H9 (cell line): ENCODE results near the gene TP53INP2. TPM values are rescaled to one million over a fixed set of nuclear protein-coding genes. Genes with fewer than 3 reads are reported as not detected.
"Not testable (repeated sequence)": the region's sequence is repeated elsewhere in the genome, so short reads cannot be mapped to it uniquely, and the experiment has no call there.

Source experiments
- DNase-seq: peaks from one replicate; pipeline ENCODE4 v3.0.0-alpha.2; 2017
- H2AFZ ChIP-seq: one replicate; pipeline ENCODE4 v1.6.1; 2013; ENCODE audit warnings: mild to moderate bottlenecking, low read length, control low read depth, moderate library complexity
- H2AK5ac ChIP-seq: 2 replicates; pipeline ENCODE4 v1.6.1; 2013; ENCODE audit warnings: low read length, control low read depth, mixed read lengths; ENCODE audit not compliant: insufficient read length
- H2BK120ac ChIP-seq: one replicate; pipeline ENCODE4 v1.6.1; 2013; ENCODE audit warnings: low read depth, mild to moderate bottlenecking, low read length, control low read depth, inconsistent platforms; ENCODE audit not compliant: poor library complexity, severe bottlenecking
- H2BK12ac ChIP-seq: 2 replicates; pipeline ENCODE4 v1.6.1; 2013; ENCODE audit warnings: low read length, control low read depth, mixed read lengths, low read depth; ENCODE audit not compliant: insufficient read length
- H2BK15ac ChIP-seq: 2 replicates; pipeline ENCODE4 v1.6.1; 2013; ENCODE audit warnings: low read depth, low read length, control low read depth
- H2BK20ac ChIP-seq: one replicate; pipeline ENCODE4 v1.6.1; 2013; ENCODE audit warnings: low read depth, mild to moderate bottlenecking, low read length, control low read depth, inconsistent platforms; ENCODE audit not compliant: poor library complexity, severe bottlenecking
- H2BK5ac ChIP-seq: 2 replicates; pipeline ENCODE4 v1.6.1; 2013; ENCODE audit warnings: low read length, control low read depth, mixed read lengths; ENCODE audit not compliant: insufficient read length
- H3K14ac ChIP-seq: 2 replicates; pipeline ENCODE4 v1.6.1; 2013; ENCODE audit warnings: low read length, control low read depth; ENCODE audit not compliant: insufficient read depth
- H3K18ac ChIP-seq: 2 replicates; pipeline ENCODE4 v1.6.1; 2013; ENCODE audit warnings: low read depth, mild to moderate bottlenecking, mixed read lengths, low read length, control low read depth; ENCODE audit not compliant: insufficient read length
- H3K23ac ChIP-seq: 2 replicates; pipeline ENCODE4 v1.6.1; 2013; ENCODE audit warnings: low read length, control low read depth, mixed read lengths, low read depth; ENCODE audit not compliant: insufficient read length
- H3K23me2 ChIP-seq: 2 replicates; pipeline ENCODE4 v1.6.1; 2013; ENCODE audit warnings: low read depth, mild to moderate bottlenecking, mixed read lengths, low read length, control low read depth; ENCODE audit not compliant: insufficient read length, poor library complexity, severe bottlenecking
- H3K27ac ChIP-seq: 2 replicates; pipeline ENCODE4 v1.5.1; 2013; ENCODE audit warnings: low read length, control low read depth, mixed read lengths, low read depth; ENCODE audit not compliant: insufficient read length
- H3K27me3 ChIP-seq: 2 replicates; pipeline ENCODE4 v1.6.1; 2013; ENCODE audit warnings: low read length, control low read depth, inconsistent platforms; ENCODE audit not compliant: insufficient read depth
- H3K4ac ChIP-seq: 2 replicates; pipeline ENCODE4 v1.6.1; 2013; ENCODE audit warnings: low read depth, mild to moderate bottlenecking, control low read depth, inconsistent platforms, low read length, moderate library complexity
- H3K4me1 ChIP-seq: 2 replicates; pipeline ENCODE4 v1.6.1; 2013; ENCODE audit warnings: low read length, control low read depth, inconsistent platforms; ENCODE audit not compliant: insufficient read depth
- H3K4me2 ChIP-seq: 2 replicates; pipeline ENCODE4 v1.6.1; 2013; ENCODE audit warnings: low read length, control low read depth, mixed read lengths; ENCODE audit not compliant: insufficient read length, insufficient read depth
- H3K56ac ChIP-seq: 2 replicates; pipeline ENCODE4 v1.6.1; 2013; ENCODE audit warnings: low read depth, mild to moderate bottlenecking, mixed read lengths, low read length, control low read depth; ENCODE audit not compliant: insufficient read length
- H3K79me1 ChIP-seq: 2 replicates; pipeline ENCODE4 v1.6.1; 2013; ENCODE audit warnings: low read depth, mild to moderate bottlenecking, moderate library complexity, low read length, control low read depth, inconsistent platforms; ENCODE audit not compliant: insufficient read depth, poor library complexity, severe bottlenecking
- H3K79me2 ChIP-seq: 2 replicates; pipeline ENCODE4 v1.6.1; 2013; ENCODE audit warnings: low read length, control low read depth, inconsistent platforms; ENCODE audit not compliant: insufficient read depth
- H3K9ac ChIP-seq: 2 replicates; pipeline ENCODE4 v1.6.1; 2013; ENCODE audit warnings: low read length, control low read depth, mixed read lengths; ENCODE audit not compliant: insufficient read length; ENCODE audit errors: extremely low read depth
- H3K9me3 ChIP-seq: one replicate; pipeline ENCODE4 v1.6.1; 2013; ENCODE audit warnings: low read depth, low read length, inconsistent platforms; ENCODE audit not compliant: control insufficient read depth
- H3T11ph ChIP-seq: one replicate; pipeline ENCODE4 v1.6.1; 2013; ENCODE audit warnings: mild to moderate bottlenecking, low read length, control low read depth, inconsistent platforms
- H4K20me1 ChIP-seq: one replicate; pipeline ENCODE4 v1.6.1; 2013; ENCODE audit not compliant: control insufficient read depth, insufficient read length, insufficient read depth
- H4K5ac ChIP-seq: 2 replicates; pipeline ENCODE4 v1.6.1; 2013; ENCODE audit warnings: low read depth, mild to moderate bottlenecking, mixed read lengths, low read length, control low read depth; ENCODE audit not compliant: insufficient read length
- H4K8ac ChIP-seq: replicated peaks from 2 replicates; pipeline ENCODE4 v1.6.1; 2013; ENCODE audit warnings: low read length, control low read depth, mixed read lengths, low read depth; ENCODE audit not compliant: insufficient read length
- H4K91ac ChIP-seq: 2 replicates; pipeline ENCODE4 v1.6.1; 2013; ENCODE audit warnings: low read depth, mild to moderate bottlenecking, moderate library complexity, mixed read lengths, low read length, control low read depth; ENCODE audit not compliant: insufficient read length
- H3K27ac Mint-ChIP-seq, 3 experiments: 2 replicates in 2 of 3; 3 replicates in 1 of 3; pipeline ENCODE4 v1.8.0; 2020 to 2021; ENCODE audit warnings: mixed read lengths in 3 of 3, mild to moderate bottlenecking in 1 of 3, moderate library complexity in 1 of 3
- H3K27me3 Mint-ChIP-seq: 2 replicates; pipeline ENCODE4 v1.8.0; 2021; ENCODE audit warnings: low read depth, mild to moderate bottlenecking, moderate library complexity, mixed read lengths
- H3K36me3 Mint-ChIP-seq, 3 experiments: 2 replicates in 2 of 3; 3 replicates in 1 of 3; pipeline ENCODE4 v1.8.0; 2020 to 2021; ENCODE audit warnings: low read depth in 3 of 3, mixed read lengths in 3 of 3; ENCODE audit not compliant: insufficient read depth in 1 of 3
- H3K4me1 Mint-ChIP-seq, 2 experiments: 2 replicates each; pipeline ENCODE4 v1.8.0; 2020; ENCODE audit warnings: mixed read lengths in 2 of 2
- H3K4me3 Mint-ChIP-seq, 2 experiments: 2 replicates in 1 of 2; 3 replicates in 1 of 2; pipeline ENCODE4 v1.8.0; 2020 to 2021; ENCODE audit warnings: mild to moderate bottlenecking in 2 of 2, mixed read lengths in 2 of 2, moderate library complexity in 1 of 2
- H3K9me3 Mint-ChIP-seq, 2 experiments: 2 replicates in 1 of 2; 3 replicates in 1 of 2; pipeline ENCODE4 v1.8.0; 2020; ENCODE audit warnings: mild to moderate bottlenecking in 2 of 2, mixed read lengths in 2 of 2, moderate library complexity in 1 of 2
- WGBS: extraction: QIAGEN DNeasy Blood & Tissue Kit; methylation state at CpG from one replicate; pipeline ENCODE4 v1.1.7; 2013; ENCODE audit warnings: missing lambda C conversion rate, low lambda C conversion rate, mixed read lengths; ENCODE audit not compliant: insufficient read length; ENCODE audit errors: extremely low coverage; 5-methylcytosine and 5-hydroxymethylcytosine counted together
- total RNA-seq: library from RNA; stranded (reverse); gene quantifications from 2 replicates; pipeline ENCODE4 v1.2.1, GENCODE V29; 2021

The TP53INP2 gene
- total RNA-seq, 1 experiment from 2014 or later = 8.0 TPM

DNA sequence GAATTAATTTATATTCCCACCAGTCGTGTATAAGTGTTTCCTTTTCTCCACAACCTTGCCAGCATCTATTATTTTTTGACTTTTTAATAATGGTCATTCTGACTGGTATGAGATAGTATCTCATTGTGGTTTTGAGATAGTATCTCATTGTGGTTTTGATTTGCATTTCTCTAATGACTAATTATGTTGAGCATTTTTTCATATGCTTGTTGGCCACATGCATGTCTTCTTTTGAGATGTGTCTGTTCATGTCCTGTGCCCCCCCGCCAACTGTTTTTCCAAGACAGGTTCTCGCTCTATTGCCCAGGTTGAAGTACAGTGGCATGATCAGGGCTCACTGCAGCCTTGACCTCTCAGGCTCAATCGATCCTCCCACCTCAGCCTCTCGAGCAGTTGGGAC is 42.3 kb upstream of the TP53INP2 start:
- not testable (repeated sequence) for H2BK15ac ChIP-seq, H2BK12ac ChIP-seq, H3K4ac ChIP-seq, H2AFZ ChIP-seq, H3K4me1 ChIP-seq, H3K14ac ChIP-seq, H3K18ac ChIP-seq, H3K27me3 Mint-ChIP-seq, H3K56ac ChIP-seq, H3K9ac ChIP-seq, H3K23ac ChIP-seq, H3T11ph ChIP-seq, H2BK120ac ChIP-seq, H3K27ac ChIP-seq, H4K8ac ChIP-seq, H3K79me1 ChIP-seq, H2AK5ac ChIP-seq, H2BK20ac ChIP-seq, H3K4me3 Mint-ChIP-seq, H3K9me3 ChIP-seq, H3K4me2 ChIP-seq, H3K27me3 ChIP-seq, H3K4me1 Mint-ChIP-seq, DNase-seq, H3K23me2 ChIP-seq, H2BK5ac ChIP-seq, H4K91ac ChIP-seq, H3K9me3 Mint-ChIP-seq, H4K5ac ChIP-seq, H4K20me1 ChIP-seq, H3K79me2 ChIP-seq
- no CpG with 5 or more reads among the region's 5 CpGs for WGBS
- Mint-ChIP-seq H3K27ac (peak overlapping the region in 1 of 3 experiments; percentile 81; a peak in 1 of 7 replicates), H3K36me3 (peaks cover 10 to 18% (median 15%) of the 10 kb centered on the region in 3 experiments)
